ENCODE data around the gene TMEM50A. TPM values are rescaled to one million over a fixed set of nuclear protein-coding genes. Genes with fewer than 3 reads are reported as not detected.
"Not testable (repeated sequence)": the region's sequence is repeated elsewhere in the genome, so short reads cannot be mapped to it uniquely, and the experiment has no call there.

Gene TMEM50A
- polyA plus RNA-seq, 1 donor from 2014 or later: 111 TPM

DNA sequence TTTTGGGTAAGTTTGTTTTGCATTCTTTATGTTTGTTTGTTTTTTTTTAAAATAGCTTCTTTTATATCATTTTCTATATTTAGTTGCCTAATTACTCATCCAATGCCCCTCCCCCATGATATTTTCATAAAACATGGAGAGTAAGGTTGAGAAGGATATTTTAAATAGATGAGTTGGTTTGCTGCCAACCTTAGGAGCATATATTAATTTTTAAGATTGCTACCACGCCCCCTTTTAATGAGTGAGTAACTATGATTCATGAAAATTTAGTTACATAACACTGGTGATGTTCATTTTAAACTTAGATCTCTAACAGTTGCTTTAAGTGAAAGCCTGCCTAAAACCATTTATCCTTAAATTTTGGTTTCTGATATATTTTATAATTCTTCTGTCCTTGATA lies 18.7 kb downstream of the TMEM50A start:
- H3K9me3 Mint-ChIP-seq: no peaks in the 10 kb centered on the region
- no peaks in the 10 kb centered on the region for H3K36me3 Mint-ChIP-seq
- no peaks in the 10 kb centered on the region for H3K27me3 Mint-ChIP-seq
- no peaks in the 10 kb centered on the region for H3K4me1 Mint-ChIP-seq
- peak overlapping the region in 1 of 3 donors; percentile 90 for H3K27ac Mint-ChIP-seq
- no peak overlapping the region for H3K4me3 Mint-ChIP-seq

DNA sequence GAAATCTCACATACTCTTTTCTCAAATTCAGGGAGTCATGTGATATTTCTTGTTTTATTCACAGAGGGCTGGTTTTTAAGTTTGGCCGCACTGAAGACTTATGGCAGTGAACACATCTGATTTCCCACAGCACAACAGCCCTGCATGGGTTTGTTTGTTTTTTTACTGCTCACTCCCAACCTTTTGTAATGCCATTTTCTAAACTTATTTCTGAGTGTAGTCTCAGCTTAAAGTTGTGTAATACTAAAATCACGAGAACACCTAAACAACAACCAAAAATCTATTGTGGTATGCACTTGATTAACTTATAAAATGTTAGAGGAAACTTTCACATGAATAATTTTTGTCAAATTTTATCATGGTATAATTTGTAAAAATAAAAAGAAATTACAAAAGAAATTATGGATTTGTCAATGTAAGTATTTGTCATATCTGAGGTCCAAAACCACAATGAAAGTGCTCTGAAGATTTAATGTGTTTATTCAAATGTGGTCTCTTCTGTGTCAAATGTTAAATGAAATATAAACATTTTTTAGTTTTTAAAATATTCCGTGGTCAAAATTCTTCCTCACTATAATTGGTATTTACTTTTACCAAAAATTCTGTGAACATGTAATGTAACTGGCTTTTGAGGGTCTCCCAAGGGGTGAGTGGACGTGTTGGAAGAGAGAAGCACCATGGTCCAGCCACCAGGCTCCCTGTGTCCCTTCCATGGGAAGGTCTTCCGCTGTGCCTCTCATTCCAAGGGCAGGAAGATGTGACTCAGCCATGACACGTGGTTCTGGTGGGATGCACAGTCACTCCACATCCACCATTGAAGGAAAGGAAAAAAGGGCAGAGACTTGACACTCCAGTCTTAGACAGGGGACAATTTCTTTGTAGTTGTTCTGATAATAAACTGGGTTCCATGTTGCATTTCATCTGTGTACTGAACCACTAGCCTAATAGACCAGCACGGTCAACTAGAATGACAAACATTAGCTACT lies 22.8 kb downstream of the TMEM50A start:
- H3K27me3 Mint-ChIP-seq: no peaks in the 10 kb centered on the region
- H3K27ac Mint-ChIP-seq: no peak overlapping the region
- H3K36me3 Mint-ChIP-seq: no peaks in the 10 kb centered on the region
- no peaks in the 10 kb centered on the region for H3K9me3 Mint-ChIP-seq
- no peak overlapping the region for H3K4me3 Mint-ChIP-seq
- H3K4me1 Mint-ChIP-seq: no peaks in the 10 kb centered on the region

- no peak overlapping the region for H3K27ac Mint-ChIP-seq
These were observed 23.8 kb downstream of the TMEM50A start for GRCh38 chr1:25361901-25362300.

GRCh38 chr1:25362634-25363559 lies 24.8 kb downstream of the TMEM50A start:
- not testable (repeated sequence) for H3K4me3 Mint-ChIP-seq, H3K4me1 Mint-ChIP-seq, H3K27me3 Mint-ChIP-seq, H3K9me3 Mint-ChIP-seq, H3K36me3 Mint-ChIP-seq, H3K27ac Mint-ChIP-seq

More at GRCh38 chr1:25361901-25362300, 23.8 kb downstream of the TMEM50A start:
- H3K4me1 Mint-ChIP-seq: no peaks in the 10 kb centered on the region
- H3K36me3 Mint-ChIP-seq: no peaks in the 10 kb centered on the region
- H3K27me3 Mint-ChIP-seq: no peaks in the 10 kb centered on the region
- no peak overlapping the region for H3K4me3 Mint-ChIP-seq
- H3K9me3 Mint-ChIP-seq: no peaks in the 10 kb centered on the region

DNA sequence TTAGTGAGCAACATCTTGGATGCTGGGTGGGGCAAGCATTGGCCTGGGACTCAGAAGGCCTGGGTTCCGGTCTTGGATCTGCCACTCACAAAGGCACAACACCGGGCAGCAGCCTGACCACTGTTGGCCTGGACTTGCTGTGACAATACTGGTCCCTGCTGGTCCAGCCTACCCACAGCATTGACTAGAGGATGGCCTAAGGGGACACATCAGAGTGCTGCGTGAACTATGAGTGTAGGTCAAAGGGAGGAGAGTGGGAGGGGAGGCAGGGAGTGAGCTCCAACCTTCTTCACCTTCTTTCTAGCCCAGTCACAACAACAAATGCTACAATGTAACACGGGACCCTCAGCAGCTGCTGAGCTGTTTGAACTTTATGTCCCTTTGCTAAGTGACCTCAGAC lies 31.1 kb downstream of the TMEM50A start:
- Mint-ChIP-seq H3K36me3 (no peaks in the 10 kb centered on the region), H3K4me1 (no peaks in the 10 kb centered on the region), H3K4me3 (no peak overlapping the region), H3K9me3 (no peaks in the 10 kb centered on the region), H3K27ac (no peak overlapping the region), H3K27me3 (no peaks in the 10 kb centered on the region)

DNA sequence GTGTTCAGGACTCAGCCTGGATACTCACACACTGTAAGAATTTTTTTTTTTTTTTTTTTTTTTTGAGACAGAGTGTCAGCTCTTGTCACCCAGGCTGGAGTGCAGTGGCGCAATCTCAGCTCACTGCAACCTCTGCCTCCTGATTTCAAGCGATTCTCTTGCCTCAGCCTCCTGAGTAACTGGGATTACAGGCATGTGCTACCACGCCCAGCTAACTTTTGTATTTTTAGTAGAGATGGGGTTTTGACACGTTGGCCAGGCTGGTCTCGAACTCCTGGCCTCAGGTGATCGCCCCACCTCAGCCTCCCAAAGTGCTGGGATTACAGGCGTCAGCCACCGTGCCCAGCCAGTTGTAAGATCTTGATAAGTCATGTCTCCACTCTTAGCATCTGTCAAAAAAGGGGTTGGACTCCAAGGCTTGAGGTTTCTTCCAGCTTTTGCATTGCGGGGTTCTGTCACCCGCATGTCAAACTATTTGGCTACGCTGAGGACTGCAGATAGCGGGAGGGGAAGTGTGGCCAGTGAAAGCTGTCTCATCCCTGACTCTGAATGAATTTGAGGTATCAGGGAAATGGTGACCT lies 31.6 kb downstream of the TMEM50A start:
- not testable (repeated sequence) for H3K4me1 Mint-ChIP-seq, H3K4me3 Mint-ChIP-seq, H3K27ac Mint-ChIP-seq, H3K9me3 Mint-ChIP-seq, H3K27me3 Mint-ChIP-seq, H3K36me3 Mint-ChIP-seq

GRCh38 chr1:25371757-25372156 lies 33.6 kb downstream of the TMEM50A start:
- not testable (repeated sequence) for H3K27ac Mint-ChIP-seq, H3K4me1 Mint-ChIP-seq, H3K27me3 Mint-ChIP-seq, H3K9me3 Mint-ChIP-seq, H3K36me3 Mint-ChIP-seq, H3K4me3 Mint-ChIP-seq

DNA sequence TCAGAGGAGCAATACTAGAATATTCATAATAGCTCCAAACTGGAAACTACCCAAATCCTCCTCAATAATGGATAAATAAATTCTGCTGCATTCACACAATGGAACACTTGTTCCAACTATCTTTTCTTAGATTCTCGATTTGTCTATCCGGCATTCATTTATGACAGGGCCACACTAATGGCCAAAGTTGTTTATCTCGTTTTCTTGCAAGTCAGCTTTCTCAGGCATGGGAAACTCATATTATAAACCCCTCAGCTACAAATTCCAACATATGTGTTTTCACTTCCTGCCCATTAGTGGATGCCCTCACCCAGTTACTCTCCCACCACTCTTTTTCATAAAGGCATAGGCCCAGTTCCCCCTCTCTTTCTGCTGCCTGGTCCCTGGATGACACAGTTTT lies 40.2 kb downstream of the TMEM50A start:
- not testable (repeated sequence) for H3K9me3 Mint-ChIP-seq, H3K27ac Mint-ChIP-seq, H3K27me3 Mint-ChIP-seq, H3K36me3 Mint-ChIP-seq, H3K4me1 Mint-ChIP-seq, H3K4me3 Mint-ChIP-seq

GRCh38 chr1:25382543-25382942 lies 44.4 kb downstream of the TMEM50A start:
- not testable (repeated sequence) for H3K36me3 Mint-ChIP-seq, H3K27ac Mint-ChIP-seq, H3K27me3 Mint-ChIP-seq, H3K4me1 Mint-ChIP-seq, H3K9me3 Mint-ChIP-seq, H3K4me3 Mint-ChIP-seq

DNA sequence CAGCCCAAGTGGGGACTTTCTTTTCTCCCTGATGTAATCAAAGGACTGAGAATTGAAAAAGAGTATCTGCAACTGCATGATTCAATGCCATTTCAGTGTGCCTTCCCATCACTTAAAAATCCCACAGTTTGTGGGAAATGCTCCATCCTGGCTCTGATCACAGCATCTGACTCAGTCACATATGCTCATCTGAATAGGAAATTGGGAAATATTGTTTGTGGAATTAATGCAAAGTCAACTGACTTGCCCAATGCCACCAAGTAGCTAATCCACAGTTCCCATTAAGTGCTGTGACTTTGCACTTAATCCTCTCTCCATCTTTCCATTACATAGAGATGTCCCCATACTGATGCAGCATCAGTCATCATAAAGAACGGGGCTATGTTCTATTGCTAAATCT lies 45.0 kb downstream of the TMEM50A start:
- not testable (repeated sequence) for H3K4me1 Mint-ChIP-seq, H3K27ac Mint-ChIP-seq, H3K4me3 Mint-ChIP-seq, H3K9me3 Mint-ChIP-seq, H3K36me3 Mint-ChIP-seq, H3K27me3 Mint-ChIP-seq

GRCh38 chr1:25383875-25384274 lies 45.7 kb downstream of the TMEM50A start:
- not testable (repeated sequence) for H3K9me3 Mint-ChIP-seq, H3K36me3 Mint-ChIP-seq, H3K27ac Mint-ChIP-seq, H3K4me1 Mint-ChIP-seq, H3K27me3 Mint-ChIP-seq, H3K4me3 Mint-ChIP-seq

GRCh38 chr1:25387096-25387495 lies 49.0 kb downstream of the TMEM50A start:
- H3K9me3 Mint-ChIP-seq, H3K27ac Mint-ChIP-seq, H3K27me3 Mint-ChIP-seq, H3K36me3 Mint-ChIP-seq, H3K4me3 Mint-ChIP-seq, H3K4me1 Mint-ChIP-seq: not testable (repeated sequence)

- H3K4me3 Mint-ChIP-seq, H3K27me3 Mint-ChIP-seq, H3K36me3 Mint-ChIP-seq, H3K27ac Mint-ChIP-seq, H3K9me3 Mint-ChIP-seq, H3K4me1 Mint-ChIP-seq: not testable (repeated sequence)
These were observed 50.6 kb downstream of the TMEM50A start for GRCh38 chr1:25388691-25389090.

DNA sequence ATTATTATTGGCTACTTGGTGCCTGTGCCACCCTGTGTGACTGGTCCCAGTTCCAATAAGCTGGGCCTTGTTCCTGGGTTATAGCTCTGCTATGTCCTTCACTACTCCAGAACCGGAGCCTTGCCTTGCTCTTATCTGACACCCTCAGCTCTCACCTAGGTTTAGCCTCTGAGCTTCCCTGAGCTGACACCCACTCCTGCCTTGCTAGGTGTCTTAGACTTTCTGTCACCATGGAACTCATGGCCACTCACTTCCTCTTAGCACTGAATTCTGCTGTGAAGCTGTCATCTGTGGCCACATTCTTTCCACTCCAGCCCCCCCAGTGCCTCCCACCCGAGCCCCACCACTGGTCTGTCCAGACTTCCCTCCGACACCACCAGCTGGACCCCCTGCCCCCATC lies 51.6 kb downstream of the TMEM50A start:
- not testable (repeated sequence) for H3K27ac Mint-ChIP-seq, H3K4me3 Mint-ChIP-seq, H3K27me3 Mint-ChIP-seq, H3K36me3 Mint-ChIP-seq, H3K4me1 Mint-ChIP-seq, H3K9me3 Mint-ChIP-seq

GRCh38 chr1:25392841-25393240 lies 54.7 kb downstream of the TMEM50A start:
- H3K36me3 Mint-ChIP-seq: no peaks in the 10 kb centered on the region
- peaks cover 0 to 3% (median 0%) of the 10 kb centered on the region in 3 donors for H3K4me1 Mint-ChIP-seq
- no peaks in the 10 kb centered on the region for H3K9me3 Mint-ChIP-seq
- no peak overlapping the region for H3K27ac Mint-ChIP-seq
- no peak overlapping the region for H3K4me3 Mint-ChIP-seq
- H3K27me3 Mint-ChIP-seq: peaks cover 3% of the 10 kb centered on the region

All from IgD-negative memory B cell (primary cell).